ENCODE measurements around the gene ARHGAP28. TPM values are rescaled to one million over a fixed set of nuclear protein-coding genes. Genes with fewer than 3 reads are reported as not detected.

ARHGAP28 gene
- total RNA-seq, 1 experiment from 2014 or later, result 118 TPM

- ChIA-PET POLR2A (no interaction called here), CTCF (no interaction called here)
- BruUV-seq (replicated peaks), result no TSS peak
- Histone ChIP-seq H3K4me1 (peaks cover 10% of the 10 kb centered on the region; the same call in 1 of the 2 replicates), H3K4me3 (ENCODE audit: low read depth, low read length) (no peak overlapping the region), H3K27me3 (replicated peaks; ENCODE audit: control insufficient read depth, insufficient read depth, low read length) (no peaks in the 10 kb centered on the region), H3K9me3 (no peaks in the 10 kb centered on the region), H3K36me3 (ENCODE audit: control insufficient read depth, insufficient read depth, low read length) (no peaks in the 10 kb centered on the region)
- no peak for DNase-seq
- Mint-ChIP-seq H3K36me3 (ENCODE audit: insufficient read depth, unreplicated experiment) (peaks cover 38% of the 10 kb centered on the region), H3K4me1 (ENCODE audit: low read depth, unreplicated experiment) (peaks cover 19% of the 10 kb centered on the region), H3K9me3 (ENCODE audit: unreplicated experiment) (peaks cover 10% of the 10 kb centered on the region), H3K27ac (ENCODE audit: unreplicated experiment) (no peak overlapping the region), H3K27me3 (ENCODE audit: insufficient read depth, unreplicated experiment) (no peaks in the 10 kb centered on the region), H3K4me3 (ENCODE audit: unreplicated experiment) (no peak overlapping the region)
- intact Hi-C loops (cut with micrococcal nuclease; ENCODE audit: unreplicated experiment), result no loop called here
- no peak for TF ChIP-seq CTCF (IDR thresholded peaks at IDR 0.05; ENCODE audit: insufficient read depth in 1 of 2, low read depth in 1 of 2, low read length in 1 of 2, severe bottlenecking in 1 of 2, unreplicated experiment in 1 of 2)
Observed at GRCh38 chr18:6743999-6744398, 14.5 kb downstream of the ARHGAP28 start.

- Mint-ChIP-seq H3K9me3 (ENCODE audit: unreplicated experiment) (peaks cover 10% of the 10 kb centered on the region), H3K4me3 (ENCODE audit: unreplicated experiment) (no peak overlapping the region), H3K27ac (ENCODE audit: unreplicated experiment) (no peak overlapping the region), H3K27me3 (ENCODE audit: insufficient read depth, unreplicated experiment) (no peaks in the 10 kb centered on the region), H3K4me1 (ENCODE audit: low read depth, unreplicated experiment) (peaks cover 19% of the 10 kb centered on the region), H3K36me3 (ENCODE audit: insufficient read depth, unreplicated experiment) (peaks cover 35% of the 10 kb centered on the region)
- ChIA-PET POLR2A (no interaction called here), CTCF (interaction anchor here (0.6 kb wide), 1 partner anchor 237 kb away, joined by 3 read pairs; no protein-coding TSS in a partner anchor)
- Histone ChIP-seq H3K36me3 (ENCODE audit: control insufficient read depth, insufficient read depth, low read length) (no peaks in the 10 kb centered on the region), H3K4me3 (ENCODE audit: low read depth, low read length) (no peak overlapping the region), H3K27me3 (replicated peaks; ENCODE audit: control insufficient read depth, insufficient read depth, low read length) (no peaks in the 10 kb centered on the region), H3K9me3 (no peaks in the 10 kb centered on the region), H3K4me1 (peaks cover 10% of the 10 kb centered on the region; the same call in 1 of the 2 replicates)
- no TSS peak for BruUV-seq (replicated peaks)
- TF ChIP-seq CTCF (IDR thresholded peaks at IDR 0.05; ENCODE audit: insufficient read depth in 1 of 2, low read depth in 1 of 2, low read length in 1 of 2, severe bottlenecking in 1 of 2, unreplicated experiment in 1 of 2), result no peak
- no peak for DNase-seq
- intact Hi-C loops (cut with micrococcal nuclease; ENCODE audit: unreplicated experiment), result no loop called here
Observed at GRCh38 chr18:6744816-6745455, 15.4 kb downstream of the ARHGAP28 start.

GRCh38 chr18:6745504-6746031 is 16.1 kb downstream of the ARHGAP28 start:
- H3K27ac Mint-ChIP-seq (ENCODE audit: unreplicated experiment), result no peak overlapping the region
- no TSS peak for BruUV-seq (replicated peaks)
- Histone ChIP-seq H3K4me1 (peaks cover 10% of the 10 kb centered on the region; the same call in 1 of the 2 replicates), H3K27me3 (replicated peaks; ENCODE audit: control insufficient read depth, insufficient read depth, low read length) (no peaks in the 10 kb centered on the region), H3K36me3 (ENCODE audit: control insufficient read depth, insufficient read depth, low read length) (no peaks in the 10 kb centered on the region), H3K9me3 (no peaks in the 10 kb centered on the region), H3K4me3 (ENCODE audit: low read depth, low read length) (no peak overlapping the region)
- DNase-seq, result no peak
- TF ChIP-seq CTCF (IDR thresholded peaks at IDR 0.05; ENCODE audit: insufficient read depth in 1 of 2, low read depth in 1 of 2, low read length in 1 of 2, severe bottlenecking in 1 of 2, unreplicated experiment in 1 of 2), result no peak
- no peak overlapping the region for H3K4me3 Mint-ChIP-seq (ENCODE audit: unreplicated experiment)
- ChIA-PET CTCF (no interaction called here), POLR2A (no interaction called here)
- peaks cover 10% of the 10 kb centered on the region for H3K9me3 Mint-ChIP-seq (ENCODE audit: unreplicated experiment)
- no peaks in the 10 kb centered on the region for H3K27me3 Mint-ChIP-seq (ENCODE audit: insufficient read depth, unreplicated experiment)
- H3K4me1 Mint-ChIP-seq (ENCODE audit: low read depth, unreplicated experiment), result peaks cover 19% of the 10 kb centered on the region
- intact Hi-C loops (cut with micrococcal nuclease; ENCODE audit: unreplicated experiment), result no loop called here
- peaks cover 35% of the 10 kb centered on the region for H3K36me3 Mint-ChIP-seq (ENCODE audit: insufficient read depth, unreplicated experiment)

Measured in Caco-2 (cell line).